HL-60 (cell line): ENCODE data around the gene AMZ2.
"Not testable (repeated sequence)": the region's sequence is repeated elsewhere in the genome, so short reads cannot be mapped to it uniquely, and the experiment has no call there.

Source experiments
- CTCF ChIP-seq: IDR thresholded peaks from one replicate; pipeline ENCODE4 v1.5.1; 2011; ENCODE audit warnings: low read length, control low read depth, inconsistent platforms; ENCODE audit not compliant: insufficient read depth
- GABPA ChIP-seq: IDR thresholded peaks from 2 replicates; pipeline ENCODE4 v1.6.1; 2012; ENCODE audit warnings: low read depth
- POLR2AphosphoS5 ChIP-seq: IDR thresholded peaks from 2 replicates; pipeline ENCODE4 v1.6.1; 2012; ENCODE audit warnings: low read depth

GRCh38 chr17:68237369-68238163 lies 10.3 kb upstream of the AMZ2 start:
- not testable (repeated sequence) for TF ChIP-seq CTCF, POLR2AphosphoS5, GABPA
